Ishikawa (cell line): ENCODE results near the gene LAGE3.

Experiments
- CEBPB ChIP-seq: IDR thresholded peaks from 2 replicates; pipeline ENCODE4 v1.6.1; 2012
- CREB1 ChIP-seq: IDR thresholded peaks from 2 replicates; pipeline ENCODE4 v1.6.1; 2012; ENCODE audit warnings: low read depth
- EGR1 ChIP-seq: IDR thresholded peaks from 2 replicates; pipeline ENCODE4 v1.6.1; 2012
- EP300 ChIP-seq: IDR thresholded peaks from 2 replicates; pipeline ENCODE4 v1.6.1; 2012; ENCODE audit warnings: borderline replicate concordance
- FOXM1 ChIP-seq: IDR thresholded peaks from 2 replicates; pipeline ENCODE4 v1.6.1; 2012; ENCODE audit warnings: low read depth, borderline replicate concordance
- NFIC ChIP-seq: IDR thresholded peaks from 2 replicates; pipeline ENCODE4 v1.6.1; 2012
- RAD21 ChIP-seq: IDR thresholded peaks from 2 replicates; pipeline ENCODE4 v1.6.1; 2012; ENCODE audit warnings: low read depth
- REST ChIP-seq: IDR thresholded peaks from 2 replicates; pipeline ENCODE4 v1.6.1; 2012; ENCODE audit warnings: low read depth, mild to moderate bottlenecking
- TAF1 ChIP-seq: IDR thresholded peaks from 2 replicates; pipeline ENCODE4 v1.6.1; 2012; ENCODE audit warnings: low read depth, mild to moderate bottlenecking
- TCF12 ChIP-seq: IDR thresholded peaks from 2 replicates; pipeline ENCODE4 v1.6.1; 2012; ENCODE audit warnings: low read depth
- TEAD4 ChIP-seq: IDR thresholded peaks from 2 replicates; pipeline ENCODE4 v1.6.1; 2012
- USF1 ChIP-seq: IDR thresholded peaks from 2 replicates; pipeline ENCODE4 v1.6.1; 2012
- YY1 ChIP-seq: IDR thresholded peaks from 2 replicates; pipeline ENCODE4 v1.6.1; 2012; ENCODE audit warnings: low read depth
- ZBTB7A ChIP-seq: IDR thresholded peaks from 2 replicates; pipeline ENCODE4 v1.6.1; 2012; ENCODE audit warnings: low read depth
- TF ChIP-seq, protein P1 (sequence below): IDR thresholded peaks from 2 replicates; pipeline ENCODE4 v1.6.1; 2012

LAGE3 gene

GRCh38 chrX:154463611-154464220 lies 15.4 kb downstream of the LAGE3 start:
- TF ChIP-seq NFIC (no peak), CEBPB (no peak)

- TF ChIP-seq NFIC = no peak
- TF ChIP-seq YY1 = no peak
- no peak for TF ChIP-seq RAD21
- TF ChIP-seq CEBPB = no peak
These were observed 16.7 kb downstream of the LAGE3 start for GRCh38 chrX:154462396-154462795.

DNA sequence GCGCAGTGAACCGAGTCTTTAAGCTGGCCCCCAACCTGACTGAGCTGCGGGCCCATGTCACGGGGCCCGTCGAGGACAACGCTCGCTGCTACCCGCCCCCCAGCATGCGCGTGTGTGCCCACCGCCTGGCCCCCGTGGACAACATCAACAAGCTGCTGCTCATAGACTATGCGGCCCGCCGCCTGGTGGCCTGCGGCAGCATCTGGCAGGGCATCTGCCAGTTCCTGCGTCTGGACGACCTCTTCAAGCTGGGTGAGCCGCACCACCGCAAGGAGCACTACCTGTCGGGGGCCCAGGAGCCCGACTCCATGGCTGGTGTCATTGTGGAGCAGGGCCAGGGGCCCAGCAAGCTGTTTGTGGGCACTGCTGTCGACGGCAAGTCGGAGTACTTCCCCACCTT lies 18.8 kb downstream of the LAGE3 start:
- TF ChIP-seq FOXM1 (no peak), TAF1 (no peak), EP300 (no peak), CEBPB (no peak), TCF12 (no peak)

DNA sequence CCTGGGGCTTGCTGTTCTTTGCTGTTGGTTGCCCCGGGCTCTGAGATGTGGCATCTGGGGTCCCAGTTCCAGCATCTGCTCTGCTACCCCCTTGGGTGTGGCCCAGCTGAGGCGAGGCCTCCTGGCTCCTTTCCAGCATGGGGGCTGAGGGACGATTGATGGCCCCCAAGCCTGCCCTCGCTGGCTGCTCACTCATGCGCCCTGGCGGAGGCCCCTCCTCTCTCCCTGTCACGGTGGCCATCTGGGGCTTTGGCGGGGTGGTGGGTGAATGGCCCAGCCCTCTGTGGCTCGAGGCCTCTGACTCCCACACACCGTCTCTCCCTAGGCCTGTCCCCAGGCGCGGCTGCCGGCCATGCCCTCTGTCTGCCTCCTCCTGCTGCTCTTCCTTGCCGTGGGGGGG lies 19.2 kb downstream of the LAGE3 start:
- no peak for TF ChIP-seq CREB1

DNA sequence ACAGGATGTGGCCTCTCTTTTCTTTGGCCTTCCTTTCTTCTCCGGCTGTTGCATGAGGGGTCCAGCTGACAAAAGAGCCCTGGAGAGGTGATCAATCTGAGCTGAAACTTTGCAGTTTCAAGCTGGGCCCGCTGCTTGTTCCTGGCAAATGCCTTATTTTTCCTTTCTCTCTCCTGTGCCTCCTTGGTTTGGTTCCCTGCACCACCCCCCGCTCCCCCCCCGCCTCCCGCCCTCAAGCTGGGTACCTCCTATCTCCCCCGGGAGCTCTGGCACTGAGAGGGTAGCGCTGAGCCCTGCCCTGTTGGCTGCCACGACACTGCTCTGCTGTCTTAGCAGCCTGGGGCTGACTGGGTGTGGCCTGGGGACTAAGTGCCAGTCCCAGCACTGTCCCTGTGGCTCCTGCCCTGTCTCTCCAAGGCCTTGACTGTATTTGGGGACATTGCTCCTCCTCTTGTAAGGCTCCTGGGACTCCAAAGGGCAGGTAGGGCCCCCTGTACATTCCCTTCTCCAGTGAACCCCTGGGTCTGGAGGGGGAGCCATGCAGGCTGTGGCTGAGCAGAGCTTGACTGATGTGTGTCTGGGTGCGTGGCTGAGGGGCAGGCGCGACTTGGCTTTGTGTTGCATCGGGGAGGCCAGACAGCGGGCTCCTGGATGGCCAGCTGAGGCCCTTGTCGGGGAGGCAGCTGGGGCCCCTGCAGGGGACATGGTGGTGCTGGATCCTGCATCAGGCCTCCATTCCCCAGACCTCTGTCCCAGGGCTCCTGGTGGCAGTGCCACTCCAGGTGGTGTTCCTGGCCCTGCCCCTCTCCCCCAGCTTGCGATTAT lies 19.9 kb downstream of the LAGE3 start:
- TF ChIP-seq, protein P1, sequence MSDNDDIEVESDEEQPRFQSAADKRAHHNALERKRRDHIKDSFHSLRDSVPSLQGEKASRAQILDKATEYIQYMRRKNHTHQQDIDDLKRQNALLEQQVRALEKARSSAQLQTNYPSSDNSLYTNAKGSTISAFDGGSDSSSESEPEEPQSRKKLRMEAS = no peak
- TF ChIP-seq EP300 (no peak), NFIC (no peak), TEAD4 (no peak), FOXM1 (no peak), ZBTB7A (no peak), CREB1 (no peak), TCF12 (no peak), CEBPB (no peak), EGR1 (no peak), TAF1 (no peak), RAD21 (no peak), REST (no peak), YY1 (no peak), USF1 (no peak)

GRCh38 chrX:154458116-154458953 lies 20.7 kb downstream of the LAGE3 start, which contains the start of gene PLXNA3:
TSS of gene PLXNA3 (plus strand) at chrX:154458281. CDS start at chrX:154460184, 1,903 bp downstream.
- no peak for TF ChIP-seq TEAD4
- TF ChIP-seq ZBTB7A = 0 out of 2 replicates have a peak, but pooled peaks have one; percentile 50
- TF ChIP-seq EGR1 = peak; percentile 79
- TF ChIP-seq, protein P1 = 0 out of 2 replicates have a peak, but pooled peaks have one; percentile 15

DNA sequence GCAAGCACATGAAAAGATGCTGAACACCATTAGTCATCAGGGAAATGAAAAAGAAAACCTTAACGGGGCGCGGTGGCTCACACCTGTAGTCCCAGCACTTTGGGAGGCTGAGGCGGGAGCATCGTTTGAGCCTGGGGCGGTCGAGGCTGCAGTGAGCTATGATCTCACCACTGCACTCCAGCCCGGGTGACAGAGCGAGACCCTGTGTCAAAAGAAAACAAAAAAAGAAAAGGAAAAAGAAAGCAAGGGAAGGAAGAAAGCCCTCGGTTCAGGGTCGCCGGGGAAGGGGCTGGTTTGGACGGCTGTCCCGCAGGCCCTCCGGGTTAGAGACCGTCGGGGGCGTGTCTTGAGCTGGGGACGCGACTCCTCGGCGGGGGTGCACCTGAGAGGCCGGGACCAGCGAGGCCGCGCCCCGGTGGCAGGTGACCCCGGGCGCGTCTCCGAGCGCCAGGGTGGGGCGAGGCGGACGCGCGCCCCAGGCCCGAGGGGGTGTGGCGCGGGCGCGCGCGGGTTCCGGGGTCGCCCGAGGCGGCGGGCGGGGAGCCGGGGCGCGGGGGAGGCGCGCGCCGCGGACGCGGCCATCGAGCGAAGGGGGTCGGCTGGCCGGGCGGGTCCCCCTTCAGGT lies 21.5 kb downstream of the LAGE3 start:
- TF ChIP-seq CREB1 (no peak), EGR1 (no peak), FOXM1 (no peak), TAF1 (no peak), EP300 (no peak), TEAD4 (no peak), RAD21 (no peak), TCF12 (no peak), YY1 (no peak), NFIC (no peak), REST (no peak)
- TF ChIP-seq, protein P1 = no peak
